HepG2 (cell line): Measurements from ENCODE around the gene SLC25A15. TPM values are rescaled to one million over a fixed set of nuclear protein-coding genes. Genes with fewer than 3 reads are reported as not detected.

Experiments used
- ATAD3A ChIP-seq: sonication (generic); formaldehyde crosslinking; IDR thresholded peaks from 2 replicates; pipeline ENCODE4 v1.4.0; 2020; ENCODE audit warnings: missing genetic modification reagents
- BHLHE40 ChIP-seq: IDR thresholded peaks from 2 replicates; pipeline ENCODE4 v1.6.1; 2011; ENCODE audit warnings: low read length, improper control_type of control experiment
- CHCHD3 ChIP-seq: sonication (generic); formaldehyde crosslinking; IDR thresholded peaks from 2 replicates; pipeline ENCODE4 v1.8.0; 2022; ENCODE audit warnings: mild to moderate bottlenecking, missing genetic modification reagents, moderate library complexity
- KAT8 ChIP-seq: IDR thresholded peaks from 2 replicates; pipeline ENCODE4 v1.6.1; 2016; ENCODE audit warnings: missing genetic modification reagents, missing compliant biosample characterization
- KDM3A ChIP-seq: IDR thresholded peaks from 2 replicates; pipeline ENCODE4 v1.6.1; 2018; ENCODE audit warnings: low read depth, missing compliant biosample characterization
- KLF15 ChIP-seq: sonication (generic); formaldehyde crosslinking; IDR thresholded peaks from 2 replicates; pipeline ENCODE4 v1.8.1; 2023; ENCODE audit warnings: borderline replicate concordance, mild to moderate bottlenecking, inconsistent platforms, missing genetic modification reagents, mixed read lengths
- KLF6 ChIP-seq: IDR thresholded peaks from 2 replicates; pipeline ENCODE4 v1.8.0; 2016; ENCODE audit warnings: missing biosample characterization, missing genetic modification reagents
- MEF2D ChIP-seq: sonication (generic); formaldehyde crosslinking; IDR thresholded peaks from 2 replicates; pipeline ENCODE4 v1.5.1; 2020; ENCODE audit warnings: mild to moderate bottlenecking, missing genetic modification reagents
- NONO ChIP-seq, 2 experiments: fragments of 450-650 bp in 1 of 2; sonication (generic) in 1 of 2; formaldehyde crosslinking in 1 of 2; IDR thresholded peaks in 1 of 2; conservative IDR thresholded peaks in 1 of 2; 2 replicates each; pipeline versions ENCODE4 v1.6.1 to v1.8.0; 2017 to 2022; ENCODE audit warnings: mild to moderate bottlenecking in 1 of 2, missing genetic modification reagents in 1 of 2, moderate library complexity in 1 of 2
- NR1H2 ChIP-seq: sonication (generic); formaldehyde crosslinking; IDR thresholded peaks from 2 replicates; pipeline ENCODE4 v1.8.1; 2022; ENCODE audit warnings: low read depth, missing genetic modification reagents, borderline replicate concordance
- ONECUT2 ChIP-seq: sonication (generic); formaldehyde crosslinking; IDR thresholded peaks from 2 replicates; pipeline ENCODE4 v1.4.0; 2020; ENCODE audit warnings: missing genetic modification reagents
- RAD21 ChIP-seq: fragments of 450-650 bp; formaldehyde crosslinking; IDR thresholded peaks from 2 replicates; pipeline ENCODE4 v1.5.0; 2020; ENCODE audit warnings: mild to moderate bottlenecking
- RCOR2 ChIP-seq: IDR thresholded peaks from 2 replicates; pipeline ENCODE4 v1.6.1; 2016; ENCODE audit warnings: missing biosample characterization, missing genetic modification reagents
- REPIN1 ChIP-seq: sonication (generic); formaldehyde crosslinking; IDR thresholded peaks from 2 replicates; pipeline ENCODE4 v1.8.0; 2022; ENCODE audit warnings: missing genetic modification reagents, low read depth, mild to moderate bottlenecking, borderline replicate concordance
- SATB2 ChIP-seq: sonication (generic); formaldehyde crosslinking; IDR thresholded peaks from 2 replicates; pipeline ENCODE4 v1.5.0; 2020; ENCODE audit warnings: missing genetic modification reagents
- SNRNP70 ChIP-seq: fragments of 200-400 bp; formaldehyde crosslinking; IDR thresholded peaks from 2 replicates; pipeline ENCODE4 v1.6.1; 2017; ENCODE audit warnings: mild to moderate bottlenecking, low read depth, low read length, moderate library complexity
- SRF ChIP-seq: IDR thresholded peaks from 2 replicates; pipeline ENCODE4 v1.6.1; 2011; ENCODE audit warnings: mild to moderate bottlenecking, low read depth, low read length, moderate library complexity
- SRSF1 ChIP-seq: fragments of 200-400 bp; formaldehyde crosslinking; optimal IDR thresholded peaks from 2 replicates; pipeline ENCODE3; 2017; ENCODE audit warnings: mild to moderate bottlenecking, low read depth, low read length, moderate library complexity
- TCF12 ChIP-seq, 2 experiments: fragments of 450-650 bp in 1 of 2; sonication (generic) in 1 of 2; formaldehyde crosslinking in 1 of 2; IDR thresholded peaks; 2 replicates each; pipeline versions ENCODE4 v1.6.1 to v1.8.0; 2017 to 2022; ENCODE audit warnings: antibody characterized with exemption in 1 of 2, mild to moderate bottlenecking in 1 of 2, missing genetic modification reagents in 1 of 2, moderate library complexity in 1 of 2
- ZFAT ChIP-seq: sonication (generic); formaldehyde crosslinking; conservative IDR thresholded peaks from 2 replicates; pipeline ENCODE4 v1.8.1; 2023; ENCODE audit warnings: missing genetic modification reagents, inconsistent platforms
- ZMYM4 ChIP-seq: sonication (generic); formaldehyde crosslinking; IDR thresholded peaks from 2 replicates; pipeline ENCODE4 v1.8.1; 2023; ENCODE audit warnings: mild to moderate bottlenecking, missing genetic modification reagents
- ZNF143 ChIP-seq: sonication (generic); formaldehyde crosslinking; IDR thresholded peaks from 2 replicates; pipeline ENCODE4 v1.4.0; 2020; ENCODE audit warnings: missing genetic modification reagents
- ZNF235 ChIP-seq: sonication (generic); formaldehyde crosslinking; IDR thresholded peaks from 2 replicates; pipeline ENCODE4 v1.8.1; 2023; ENCODE audit warnings: mild to moderate bottlenecking, missing genetic modification reagents, borderline replicate concordance
- ZNF329 ChIP-seq: sonication (generic); formaldehyde crosslinking; IDR thresholded peaks from 2 replicates; pipeline ENCODE4 v1.9.0; 2021; ENCODE audit warnings: low read depth, mild to moderate bottlenecking, missing genetic modification reagents
- ZNF547 ChIP-seq: sonication (generic); formaldehyde crosslinking; IDR thresholded peaks from 2 replicates; pipeline ENCODE4 v1.5.1; 2020; ENCODE audit warnings: mild to moderate bottlenecking, missing genetic modification reagents
- ZNF75D ChIP-seq: sonication (generic); formaldehyde crosslinking; IDR thresholded peaks from 2 replicates; pipeline ENCODE4 v1.8.1; 2023; ENCODE audit warnings: missing genetic modification reagents, mild to moderate bottlenecking, borderline replicate concordance
- ZNF772 ChIP-seq: sonication (generic); formaldehyde crosslinking; IDR thresholded peaks from 2 replicates; pipeline ENCODE4 v1.5.0; 2020; ENCODE audit warnings: mild to moderate bottlenecking, missing genetic modification reagents
- ZNF788 ChIP-seq: sonication (generic); formaldehyde crosslinking; IDR thresholded peaks from 2 replicates; pipeline ENCODE4 v1.5.0; 2020; ENCODE audit warnings: mild to moderate bottlenecking, missing genetic modification reagents, borderline replicate concordance
- ZSCAN20 ChIP-seq: sonication (generic); formaldehyde crosslinking; IDR thresholded peaks from 2 replicates; pipeline ENCODE4 v1.4.0; 2020; ENCODE audit warnings: missing genetic modification reagents, mild to moderate bottlenecking, borderline replicate concordance
- polyA plus RNA-seq, 8 experiments: library from polyadenylated mRNA; depleted of rRNA in 3 of 8; stranded (reverse) in 7 of 8; unstranded in 1 of 8; fragments of >200 nt; fragmentation: Illumina TruSeq in 4 of 8; extraction: Trizol in 4 of 8; gene quantifications; 2 replicates each; pipeline versions ENCODE4 v1.2.1 to v1.2.3, GENCODE V29; 2011 to 2016; ENCODE audit warnings: low read depth in 4 of 8, missing spikeins in 1 of 8, mixed read lengths in 1 of 8; ENCODE audit not compliant: insufficient read depth in 1 of 8
- total RNA-seq, 5 experiments: library from RNA; depleted of rRNA; stranded (reverse); fragments of >200 nt; fragmentation: Illumina TruSeq; extraction: Trizol; gene quantifications; 2 replicates each; pipeline ENCODE4 v1.2.3, GENCODE V29; 2016; ENCODE audit warnings: low read depth in 1 of 5
- TF ChIP-seq, protein P1 (sequence below): sonication (generic); formaldehyde crosslinking; IDR thresholded peaks from 2 replicates; pipeline ENCODE4 v1.8.0; 2022; ENCODE audit warnings: missing genetic modification reagents, low read depth, mild to moderate bottlenecking, borderline replicate concordance
- TF ChIP-seq, protein P2 (sequence below): sonication (generic); formaldehyde crosslinking; IDR thresholded peaks from 2 replicates; pipeline ENCODE4 v1.5.0; 2020; ENCODE audit warnings: missing genetic modification reagents

The SLC25A15 gene
- total and polyA plus RNA-seq, 2 of the 13 experiments (the other 11 are each of a cell fraction or from before 2014, with no cell fraction given), result 17.3 to 39.1 TPM

DNA sequence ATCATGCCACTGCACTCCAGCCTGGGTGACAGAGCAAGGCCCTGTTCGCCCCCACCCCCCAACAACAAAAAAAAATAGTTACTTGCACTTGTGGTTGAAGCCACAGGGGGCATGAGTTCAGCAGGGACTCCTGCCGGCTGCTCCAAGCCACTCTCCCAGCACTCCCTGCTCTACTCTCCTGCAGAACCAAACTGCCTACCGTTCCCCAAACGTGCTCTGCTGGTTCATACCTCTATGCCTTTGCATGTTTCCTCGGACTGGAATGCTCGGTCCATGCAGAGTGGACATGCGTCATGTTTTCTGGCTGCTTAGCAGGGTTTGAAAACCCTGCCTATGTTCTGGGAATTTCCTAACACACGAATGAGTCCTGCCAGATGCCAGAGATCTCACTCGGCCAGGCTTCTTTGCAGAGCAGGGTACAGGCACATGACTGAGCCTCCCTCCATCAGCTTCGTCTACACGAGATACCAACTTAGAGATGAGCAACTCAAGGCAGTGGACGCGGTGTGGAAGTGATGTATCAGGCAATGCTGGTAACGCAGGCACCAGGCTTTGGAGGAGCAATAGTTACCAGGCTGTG lies 8.5 kb upstream of the SLC25A15 start (continued):
- TF ChIP-seq, protein P1, sequence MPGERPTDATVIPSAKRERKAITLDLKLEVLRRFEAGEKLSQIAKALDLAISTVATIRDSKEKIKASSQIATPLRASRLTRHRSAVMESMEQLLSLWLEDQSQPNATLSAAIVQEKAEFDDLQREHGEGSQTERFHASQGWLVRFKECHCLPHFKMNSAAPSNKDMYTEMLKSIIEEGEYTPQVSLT (CRISPR knock-in tag), result no peak
- TF ChIP-seq SRSF1, result no peak
- no peak for TF ChIP-seq SNRNP70
- no peak for TF ChIP-seq ZFAT
- TF ChIP-seq ATAD3A (CRISPR knock-in tag), result no peak
- no peak for TF ChIP-seq ZNF235 (CRISPR knock-in tag)
- no peak for TF ChIP-seq SATB2 (CRISPR knock-in tag)
- TF ChIP-seq KAT8 (CRISPR knock-in tag), result 0 out of 2 replicates have a peak, but pooled peaks have one; percentile 15
- no peak for TF ChIP-seq KLF15
- peak; percentile 32; the same call in 1 of the 2 replicates for TF ChIP-seq RAD21
- TF ChIP-seq ONECUT2 (CRISPR knock-in tag), result no peak
- TF ChIP-seq ZNF329, result no peak
- no peak for TF ChIP-seq NONO (IDR thresholded peaks at IDR 0.05)
- no peak for TF ChIP-seq NONO (CRISPR knock-in tag; conservative IDR thresholded peaks at IDR 0.05)
- no peak for TF ChIP-seq RCOR2 (CRISPR knock-in tag)
- TF ChIP-seq ZNF788, result no peak
- no peak for TF ChIP-seq ZNF75D (CRISPR knock-in tag)
- TF ChIP-seq SRF, result no peak
- no peak for TF ChIP-seq KDM3A
- TF ChIP-seq ZSCAN20 (CRISPR knock-in tag), result no peak
- peak; percentile 34; the same call in 1 of the 2 replicates for TF ChIP-seq ZMYM4
- peak; percentile 71 for TF ChIP-seq ZNF143 (CRISPR knock-in tag)
- TF ChIP-seq TCF12 (IDR thresholded peaks at IDR 0.05), result no peak
- no peak for TF ChIP-seq TCF12 (CRISPR knock-in tag; IDR thresholded peaks at IDR 0.05)
- no peak for TF ChIP-seq MEF2D (CRISPR knock-in tag)
- TF ChIP-seq CHCHD3, result 0 out of 2 replicates have a peak, but pooled peaks have one; percentile 50
- TF ChIP-seq REPIN1 (CRISPR knock-in tag), result 0 out of 2 replicates have a peak, but pooled peaks have one; percentile 24
- no peak for TF ChIP-seq BHLHE40
- 0 out of 2 replicates have a peak, but pooled peaks have one; percentile 3 for TF ChIP-seq ZNF772 (CRISPR knock-in tag)
- TF ChIP-seq, protein P2, sequence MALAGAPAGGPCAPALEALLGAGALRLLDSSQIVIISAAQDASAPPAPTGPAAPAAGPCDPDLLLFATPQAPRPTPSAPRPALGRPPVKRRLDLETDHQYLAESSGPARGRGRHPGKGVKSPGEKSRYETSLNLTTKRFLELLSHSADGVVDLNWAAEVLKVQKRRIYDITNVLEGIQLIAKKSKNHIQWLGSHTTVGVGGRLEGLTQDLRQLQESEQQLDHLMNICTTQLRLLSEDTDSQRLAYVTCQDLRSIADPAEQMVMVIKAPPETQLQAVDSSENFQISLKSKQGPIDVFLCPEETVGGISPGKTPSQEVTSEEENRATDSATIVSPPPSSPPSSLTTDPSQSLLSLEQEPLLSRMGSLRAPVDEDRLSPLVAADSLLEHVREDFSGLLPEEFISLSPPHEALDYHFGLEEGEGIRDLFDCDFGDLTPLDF (CRISPR knock-in tag), result no peak
- no peak for TF ChIP-seq ZNF547 (CRISPR knock-in tag)
- TF ChIP-seq NR1H2 (CRISPR knock-in tag), result no peak
- no peak for TF ChIP-seq KLF6 (CRISPR knock-in tag)
